Measurements from ENCODE around the gene RARRES2. TPM values are rescaled to one million over a fixed set of nuclear protein-coding genes. Genes with fewer than 3 reads are reported as not detected.

Gene RARRES2
- total RNA-seq, 1 donor from 2014 or later = 261 TPM

DNA sequence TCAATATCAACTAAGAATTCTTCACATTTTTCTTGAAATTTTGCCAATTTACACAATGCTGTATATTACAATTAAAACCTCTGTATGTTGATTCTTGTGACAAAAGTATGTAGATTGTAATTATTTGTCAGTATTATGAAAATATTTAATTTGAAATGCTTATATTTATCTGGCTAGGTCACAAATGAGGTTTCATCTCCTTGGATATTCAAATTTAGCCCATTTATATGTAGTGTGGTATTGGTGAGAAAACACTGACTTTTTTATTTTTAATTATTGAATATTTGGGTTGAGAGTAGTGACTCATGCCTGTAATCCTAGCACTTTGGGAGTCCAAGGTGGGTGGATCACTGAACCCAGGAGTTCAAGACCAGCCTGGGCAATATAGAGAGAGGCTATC is 2.9 kb upstream of the RARRES2 start:
- no peak for ATAC-seq
- intact Hi-C loops (cut with DNase I) = no loop called here
- no peak for DNase-seq (ENCODE audit: low spot score)

DNA sequence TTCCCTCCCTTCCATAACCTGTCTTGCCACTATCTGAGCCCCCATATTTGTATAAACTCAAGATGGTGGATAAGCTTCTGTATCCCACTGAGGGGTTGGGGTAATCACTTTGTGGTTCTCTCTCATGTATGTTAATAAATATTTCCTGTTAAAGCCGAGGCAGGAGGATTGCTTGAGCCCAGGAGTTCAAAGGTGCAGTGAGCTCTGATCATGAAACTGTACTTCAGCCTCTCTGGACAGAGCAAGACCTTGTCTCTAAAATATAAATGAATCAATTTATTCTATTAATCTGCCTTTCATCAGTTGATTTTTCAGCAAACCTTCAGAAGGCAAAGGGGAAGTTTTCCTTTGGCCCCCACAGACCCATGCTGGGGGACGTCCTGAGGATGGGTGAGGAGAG is 1.8 kb upstream of the RARRES2 start:
- ATAC-seq = no peak
- intact Hi-C loops (cut with DNase I) = no loop called here
- DNase-seq (ENCODE audit: low spot score) = no peak

- ATAC-seq (peak; percentile 16), DNase-seq (ENCODE audit: low spot score) (no peak)
- intact Hi-C loops (cut with DNase I) = no loop called here
These were observed 636 bp upstream of the RARRES2 start for GRCh38 chr7:150342121-150342408.

DNA sequence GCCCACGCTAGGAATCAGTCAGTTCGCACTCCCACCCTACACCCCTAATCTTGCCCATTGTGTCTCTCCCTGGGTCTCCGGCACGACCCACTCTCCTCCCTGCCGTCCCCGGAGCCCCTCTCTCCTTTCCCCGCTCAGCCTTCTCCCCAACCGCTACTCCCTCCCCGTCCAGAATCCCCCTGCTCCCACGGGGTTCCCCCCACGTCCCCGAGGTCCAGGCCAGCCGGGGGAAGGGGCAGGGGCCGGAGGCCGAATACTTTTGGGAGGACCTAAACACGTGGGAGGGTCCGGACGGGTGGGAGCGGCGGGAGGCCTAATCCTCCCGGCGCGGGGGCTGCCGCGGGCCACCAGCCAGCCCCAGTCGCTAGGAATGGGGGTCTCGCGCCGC is 560 bp downstream of the RARRES2 start:
- ATAC-seq (peak; percentile 26), DNase-seq (ENCODE audit: low spot score) (no peak)
- intact Hi-C loops (cut with DNase I) = no loop called here

DNA sequence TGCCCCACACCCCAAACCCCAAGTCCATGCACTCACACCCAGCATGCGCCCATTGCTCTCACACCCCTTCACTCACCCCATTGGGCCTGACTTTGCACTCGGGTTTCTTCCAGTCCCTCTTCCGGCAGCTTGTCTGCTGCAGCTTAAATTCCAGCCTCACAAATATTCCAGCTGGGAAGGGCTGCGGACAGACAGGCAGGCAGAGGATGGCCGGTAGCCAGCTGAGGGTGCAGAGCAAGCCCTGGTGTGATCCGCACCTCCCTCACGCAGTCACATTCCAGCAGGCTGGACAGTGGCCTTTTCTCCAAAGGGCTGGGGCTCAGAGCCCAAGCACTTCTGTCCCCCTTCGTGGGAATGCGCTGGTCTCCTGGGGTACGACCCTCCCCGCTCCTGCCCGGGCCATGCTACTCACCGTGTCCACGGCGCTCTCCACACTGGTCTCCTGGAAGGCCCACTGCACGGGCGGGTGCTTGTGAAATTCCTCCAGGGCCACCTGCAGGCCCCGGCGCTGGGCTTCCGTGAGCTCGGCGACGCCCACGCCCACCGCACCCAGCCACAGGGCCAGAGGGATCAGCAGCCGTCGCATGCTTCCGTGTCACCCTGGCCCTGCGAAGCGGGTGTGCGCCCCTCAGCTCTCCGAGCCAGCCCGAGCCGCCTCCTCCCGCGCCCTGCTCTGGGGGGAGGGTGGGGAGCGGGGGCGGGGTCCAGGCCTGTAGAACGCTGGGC is 1.2 kb downstream of the RARRES2 start:
- intact Hi-C loops (cut with DNase I) = no loop called here
- ATAC-seq = peak; percentile 48
- peak; percentile 71 for DNase-seq (ENCODE audit: low spot score)

- DNase-seq (ENCODE audit: low spot score) (no peak), ATAC-seq (no peak)
- intact Hi-C loops (cut with DNase I) = no loop called here
These were observed 2.0 kb downstream of the RARRES2 start for GRCh38 chr7:150339409-150339809.

- intact Hi-C loops (cut with DNase I) = no loop called here
- DNase-seq (ENCODE audit: low spot score) = no peak
These were observed 3.1 kb downstream of the RARRES2 start for GRCh38 chr7:150338166-150338829.

GRCh38 chr7:150337659-150338081 is 3.8 kb downstream of the RARRES2 start:
- ATAC-seq = no peak
- intact Hi-C loops (cut with DNase I) = no loop called here
- DNase-seq (ENCODE audit: low spot score) = no peak

More at GRCh38 chr7:150338166-150338829, 3.1 kb downstream of the RARRES2 start:
- ATAC-seq = no peak

GRCh38 chr7:150337179-150337578 is 4.2 kb downstream of the RARRES2 start:
- intact Hi-C loops (cut with DNase I) = no loop called here
- no peak for DNase-seq (ENCODE audit: low spot score)
- ATAC-seq = no peak

GRCh38 chr7:150336746-150337145 is 4.7 kb downstream of the RARRES2 start:
- intact Hi-C loops (cut with DNase I) = no loop called here
- ATAC-seq = no peak
- peak; percentile 54 for DNase-seq (ENCODE audit: low spot score)

DNA sequence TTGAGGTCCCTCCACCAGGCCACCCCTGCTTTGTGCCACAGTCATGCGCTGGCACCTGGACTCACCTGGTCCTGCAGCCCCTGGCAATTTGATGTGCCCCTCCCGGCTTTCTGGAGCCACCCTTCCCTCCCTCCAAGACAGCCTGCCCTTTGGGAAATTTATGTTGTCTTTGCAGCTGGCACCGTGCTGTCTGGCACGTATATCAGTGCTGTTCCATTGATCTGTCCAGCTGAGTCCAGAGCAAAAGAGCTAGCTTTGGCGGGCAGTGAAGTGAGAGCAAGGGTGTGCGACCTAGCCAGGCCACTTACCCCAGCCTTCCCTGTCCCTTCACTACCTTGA is 5.7 kb downstream of the RARRES2 start:
- intact Hi-C loops (cut with DNase I) = no loop called here
- DNase-seq (ENCODE audit: low spot score) = no peak
- ATAC-seq = no peak

GRCh38 chr7:150335108-150335773 is 6.2 kb downstream of the RARRES2 start:
- no peak for DNase-seq (ENCODE audit: low spot score)
- ATAC-seq = peak; percentile 29

GRCh38 chr7:150334108-150334507 is 7.3 kb downstream of the RARRES2 start:
- ATAC-seq = no peak
- intact Hi-C loops (cut with DNase I) = no loop called here
- DNase-seq (ENCODE audit: low spot score) = no peak

More at GRCh38 chr7:150335108-150335773, 6.2 kb downstream of the RARRES2 start:
- intact Hi-C loops (cut with DNase I) = no loop called here

GRCh38 chr7:150333659-150334058 is 7.8 kb downstream of the RARRES2 start:
- DNase-seq (ENCODE audit: low spot score) (no peak), ATAC-seq (no peak)
- intact Hi-C loops (cut with DNase I) = no loop called here

GRCh38 chr7:150332852-150333635 is 8.4 kb downstream of the RARRES2 start:
- intact Hi-C loops (cut with DNase I) = no loop called here
- ATAC-seq (no peak), DNase-seq (ENCODE audit: low spot score) (no peak)

DNA sequence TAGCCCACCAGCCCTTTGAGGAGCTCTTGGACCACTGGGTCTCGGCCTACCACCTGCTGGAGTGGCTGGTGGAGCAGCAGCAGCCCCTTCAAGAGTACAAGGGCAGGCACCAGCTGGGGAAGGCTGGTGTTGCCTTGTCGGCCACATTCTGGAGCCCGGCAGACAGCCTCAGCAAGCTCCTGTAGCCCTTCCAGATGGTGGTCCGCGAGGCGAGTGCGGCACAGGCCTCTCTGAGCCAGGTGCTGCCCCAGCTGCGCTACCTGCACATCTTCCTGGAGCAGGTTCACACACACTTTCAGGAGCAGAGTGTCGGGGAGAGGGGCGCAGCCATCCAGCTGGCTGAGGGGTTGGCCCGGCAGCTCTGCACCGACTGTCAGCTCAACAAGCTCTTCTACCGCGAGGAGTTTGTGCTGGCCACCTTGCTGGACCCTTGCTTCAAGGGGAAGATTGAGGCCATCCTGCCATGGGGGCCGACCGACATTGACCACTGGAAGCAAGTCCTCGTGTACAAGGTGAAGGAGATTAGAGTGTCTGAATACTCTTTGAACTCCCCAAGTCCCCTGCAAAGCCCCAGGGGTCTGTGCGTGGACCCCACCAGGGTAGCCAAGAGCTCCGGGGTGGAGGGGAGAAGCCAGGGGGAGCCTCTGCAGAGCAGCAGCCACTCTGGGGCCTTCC is 11.1 kb downstream of the RARRES2 start:
- intact Hi-C loops (cut with DNase I) = no loop called here
- DNase-seq (ENCODE audit: low spot score) (peak; percentile 55), ATAC-seq (no peak)

GRCh38 chr7:150329331-150330120 is 11.9 kb downstream of the RARRES2 start:
- ATAC-seq (no peak), DNase-seq (ENCODE audit: low spot score) (no peak)
- intact Hi-C loops (cut with DNase I) = no loop called here

- no peak for DNase-seq (ENCODE audit: low spot score)
- no peak for ATAC-seq
These were observed 14.1 kb downstream of the RARRES2 start for GRCh38 chr7:150327308-150327707.

More at GRCh38 chr7:150327308-150327707, 14.1 kb downstream of the RARRES2 start:
- intact Hi-C loops (cut with DNase I) = no loop called here

Data from sciatic nerve (tissue), 2 donors.